ENCODE data around the gene IL36B. TPM values are rescaled to one million over a fixed set of nuclear protein-coding genes. Genes with fewer than 3 reads are reported as not detected.

IL36B gene
- total RNA-seq, 1 experiment from 2014 or later = not detected

GRCh38 chr2:113077921-113078320, 25.3 kb upstream of the IL36B start:
- in situ Hi-C loops (cut with HindIII; ENCODE audit: low sequenced_read_pairs) = no loop called here
- no peak for DNase-seq (ENCODE audit: low spot score)

GRCh38 chr2:113076954-113077669, 24.4 kb upstream of the IL36B start:
- in situ Hi-C loops (cut with HindIII; ENCODE audit: low sequenced_read_pairs) = no loop called here
- DNase-seq (ENCODE audit: low spot score) = no peak

- DNase-seq (ENCODE audit: low spot score) = no peak
- in situ Hi-C loops (cut with HindIII; ENCODE audit: low sequenced_read_pairs) = no loop called here
These were observed 22.9 kb upstream of the IL36B start for GRCh38 chr2:113075600-113075999.

GRCh38 chr2:113075030-113075429, 22.4 kb upstream of the IL36B start:
- in situ Hi-C loops (cut with HindIII; ENCODE audit: low sequenced_read_pairs) = no loop called here
- DNase-seq (ENCODE audit: low spot score) = no peak

- no peak for DNase-seq (ENCODE audit: low spot score)
- in situ Hi-C loops (cut with HindIII; ENCODE audit: low sequenced_read_pairs) = no loop called here
These were observed 20.7 kb upstream of the IL36B start for GRCh38 chr2:113073325-113073834.

GRCh38 chr2:113072584-113072983, 19.9 kb upstream of the IL36B start:
- in situ Hi-C loops (cut with HindIII; ENCODE audit: low sequenced_read_pairs) = no loop called here
- DNase-seq (ENCODE audit: low spot score) = no peak

- in situ Hi-C loops (cut with HindIII; ENCODE audit: low sequenced_read_pairs) = no loop called here
- no peak for DNase-seq (ENCODE audit: low spot score)
These were observed 17.9 kb upstream of the IL36B start for GRCh38 chr2:113070606-113070975.

- DNase-seq (ENCODE audit: low spot score) = no peak
- in situ Hi-C loops (cut with HindIII; ENCODE audit: low sequenced_read_pairs) = no loop called here
These were observed 17.3 kb upstream of the IL36B start for GRCh38 chr2:113069676-113070605.

- DNase-seq (ENCODE audit: low spot score) = no peak
- in situ Hi-C loops (cut with HindIII; ENCODE audit: low sequenced_read_pairs) = no loop called here
These were observed 16.2 kb upstream of the IL36B start for GRCh38 chr2:113068706-113069485.

- DNase-seq (ENCODE audit: low spot score) = no peak
- in situ Hi-C loops (cut with HindIII; ENCODE audit: low sequenced_read_pairs) = no loop called here
These were observed 15.6 kb upstream of the IL36B start for GRCh38 chr2:113068249-113068648.

- DNase-seq (ENCODE audit: low spot score) = no peak
- in situ Hi-C loops (cut with HindIII; ENCODE audit: low sequenced_read_pairs) = no loop called here
These were observed 15.0 kb upstream of the IL36B start, which contains the start of gene IL1F10 for GRCh38 chr2:113067681-113068080. IL1F10 (plus strand) TSS chr2:113067970; CDS start chr2:113072739, 4,769 bp downstream.

GRCh38 chr2:113064898-113065297, 12.2 kb upstream of the IL36B start:
- DNase-seq (ENCODE audit: low spot score) = no peak
- in situ Hi-C loops (cut with HindIII; ENCODE audit: low sequenced_read_pairs) = no loop called here

GRCh38 chr2:113064281-113064680, 11.6 kb upstream of the IL36B start:
- DNase-seq (ENCODE audit: low spot score) = no peak
- in situ Hi-C loops (cut with HindIII; ENCODE audit: low sequenced_read_pairs) = no loop called here

GRCh38 chr2:113061896-113062770, 9.5 kb upstream of the IL36B start:
- DNase-seq (ENCODE audit: low spot score) = no peak
- in situ Hi-C loops (cut with HindIII; ENCODE audit: low sequenced_read_pairs) = no loop called here

GRCh38 chr2:113061241-113061640, 8.6 kb upstream of the IL36B start:
- in situ Hi-C loops (cut with HindIII; ENCODE audit: low sequenced_read_pairs) = no loop called here
- DNase-seq (ENCODE audit: low spot score) = no peak

- in situ Hi-C loops (cut with HindIII; ENCODE audit: low sequenced_read_pairs) = no loop called here
- DNase-seq (ENCODE audit: low spot score) = no peak
These were observed 8.1 kb upstream of the IL36B start for GRCh38 chr2:113060796-113061195.

GRCh38 chr2:113060396-113060795, 7.7 kb upstream of the IL36B start:
- in situ Hi-C loops (cut with HindIII; ENCODE audit: low sequenced_read_pairs) = no loop called here
- no peak for DNase-seq (ENCODE audit: low spot score)

Data from G401 (cell line).